Middle frontal gyrus (tissue), 1 donor: Measurements from ENCODE around the gene AP5Z1.

ENCODE experiments used
- DNase-seq: peaks from one replicate; pipeline ENCODE4 v3.0.0-alpha.2; 2015; ENCODE audit warnings: low spot score; ENCODE audit errors: extremely low spot score

Gene AP5Z1

GRCh38 chr7:4820967-4821471, 45.6 kb downstream of the AP5Z1 start:
- no peak for DNase-seq

GRCh38 chr7:4822677-4823076, 47.3 kb downstream of the AP5Z1 start:
- no peak for DNase-seq

- DNase-seq = no peak
These were observed 48.2 kb downstream of the AP5Z1 start for GRCh38 chr7:4823441-4824119.

DNA sequence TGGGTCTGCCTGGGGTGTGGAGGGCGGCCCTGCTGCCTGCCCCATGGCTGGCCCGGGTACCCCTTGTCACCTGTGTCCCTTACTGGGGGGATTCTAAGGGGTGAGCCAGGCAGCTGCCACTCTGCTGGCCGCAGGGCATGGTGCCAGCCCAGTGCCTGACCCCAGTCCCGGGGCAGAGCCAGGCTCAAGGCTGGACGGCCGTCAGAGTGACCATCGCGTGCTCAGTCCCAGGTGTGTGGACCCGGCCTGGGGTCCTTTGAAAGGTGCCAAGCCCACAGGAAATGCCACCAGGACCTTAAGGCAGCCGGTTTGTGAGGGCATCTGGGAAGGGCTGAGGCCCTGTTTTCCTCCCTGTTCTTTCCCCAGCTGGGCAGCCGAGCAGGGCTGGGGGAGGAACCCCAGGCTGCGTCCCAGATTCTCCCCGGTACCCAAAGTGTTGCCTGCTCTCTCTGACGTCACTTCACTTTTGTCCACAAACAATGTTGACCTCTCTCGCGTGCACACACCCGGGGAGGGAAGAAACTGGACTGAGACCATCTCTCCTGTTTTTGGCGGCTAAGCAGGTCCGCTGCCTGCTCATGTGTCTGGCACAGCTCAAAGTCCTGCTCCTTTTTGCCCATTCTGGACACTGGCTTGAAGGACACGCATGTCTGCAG, 48.8 kb downstream of the AP5Z1 start:
- DNase-seq = no peak

DNA sequence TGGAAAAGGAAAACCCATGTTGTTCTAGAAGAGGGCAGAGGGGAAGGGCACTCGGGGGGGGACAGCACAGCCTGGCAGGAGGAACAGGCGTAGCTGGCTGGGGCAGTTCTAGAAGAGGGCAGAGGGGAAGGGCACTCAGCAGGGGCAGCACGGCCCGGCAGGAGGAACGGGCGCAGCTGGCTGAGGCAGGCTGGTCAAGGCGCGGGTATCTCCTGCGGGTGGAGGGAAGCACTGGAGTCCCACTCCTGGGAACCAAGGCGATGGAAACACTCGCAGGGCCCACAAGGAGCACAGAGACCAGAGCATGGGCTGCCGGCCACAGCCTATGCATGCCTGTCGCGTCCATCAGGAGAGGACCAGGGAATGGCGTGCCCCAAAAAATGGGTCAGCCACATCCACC, 49.7 kb downstream of the AP5Z1 start:
- no peak for DNase-seq

GRCh38 chr7:4828720-4829383, 53.4 kb downstream of the AP5Z1 start:
- no peak for DNase-seq

DNA sequence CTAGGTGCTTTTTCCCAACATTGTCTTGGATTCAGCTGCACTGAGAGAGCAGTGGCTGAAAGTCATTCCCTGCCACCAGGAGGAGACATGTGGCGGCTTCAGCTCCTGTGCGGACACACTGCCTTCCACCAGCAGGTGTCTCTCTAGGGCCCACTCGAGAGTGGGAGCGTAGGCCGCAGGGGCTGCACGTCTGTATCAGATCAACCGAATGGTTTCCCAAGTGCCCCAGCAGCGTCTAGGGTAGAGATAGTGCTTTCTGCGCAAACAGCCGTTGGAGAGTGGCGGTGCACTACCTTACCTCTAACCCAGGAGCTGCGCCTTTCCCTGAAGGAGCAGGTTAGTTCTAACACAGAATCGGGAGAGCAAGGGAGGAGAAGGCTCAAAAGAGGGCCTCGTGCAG, 54.8 kb downstream of the AP5Z1 start:
- no peak for DNase-seq

GRCh38 chr7:4831723-4832495, 56.5 kb downstream of the AP5Z1 start:
- DNase-seq = no peak

DNA sequence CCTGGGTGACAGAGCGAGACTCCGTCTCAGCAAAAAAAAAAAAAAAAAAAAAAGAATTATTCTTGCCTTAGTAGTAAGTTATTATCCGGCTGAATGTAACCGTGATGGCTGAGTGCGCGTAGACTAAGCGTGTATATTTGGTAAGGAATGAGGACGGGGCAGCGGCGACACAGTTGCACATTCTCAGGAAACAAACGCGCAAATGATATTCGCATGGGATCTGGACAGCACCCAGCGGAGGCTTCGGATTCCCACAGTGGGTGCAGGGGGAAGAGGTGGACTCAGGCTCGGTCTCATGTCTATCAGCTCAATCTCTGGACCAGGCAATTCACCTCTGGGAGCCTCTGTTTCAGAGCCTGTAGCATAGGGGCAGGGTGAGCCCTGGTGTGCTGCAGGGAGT, 57.3 kb downstream of the AP5Z1 start:
- no peak for DNase-seq

DNA sequence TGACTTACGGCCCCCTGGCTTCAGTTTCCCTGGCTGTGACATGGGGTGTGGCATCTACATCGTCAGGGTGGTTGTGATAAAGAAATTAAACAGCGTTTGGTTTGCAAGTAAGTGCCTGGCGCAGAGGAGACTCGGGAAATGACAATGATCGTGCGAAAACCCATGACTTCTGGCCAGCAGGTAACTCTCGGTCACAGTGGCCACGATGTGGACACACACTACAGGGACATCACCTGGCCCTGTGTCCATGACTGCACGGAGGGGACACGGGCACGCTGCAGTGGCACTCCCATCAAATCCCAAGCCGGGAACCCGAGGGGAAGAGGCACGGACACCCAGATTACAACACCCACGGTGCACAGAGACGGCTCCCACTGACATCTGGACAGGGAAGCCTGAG, 57.8 kb downstream of the AP5Z1 start:
- DNase-seq = no peak

DNA sequence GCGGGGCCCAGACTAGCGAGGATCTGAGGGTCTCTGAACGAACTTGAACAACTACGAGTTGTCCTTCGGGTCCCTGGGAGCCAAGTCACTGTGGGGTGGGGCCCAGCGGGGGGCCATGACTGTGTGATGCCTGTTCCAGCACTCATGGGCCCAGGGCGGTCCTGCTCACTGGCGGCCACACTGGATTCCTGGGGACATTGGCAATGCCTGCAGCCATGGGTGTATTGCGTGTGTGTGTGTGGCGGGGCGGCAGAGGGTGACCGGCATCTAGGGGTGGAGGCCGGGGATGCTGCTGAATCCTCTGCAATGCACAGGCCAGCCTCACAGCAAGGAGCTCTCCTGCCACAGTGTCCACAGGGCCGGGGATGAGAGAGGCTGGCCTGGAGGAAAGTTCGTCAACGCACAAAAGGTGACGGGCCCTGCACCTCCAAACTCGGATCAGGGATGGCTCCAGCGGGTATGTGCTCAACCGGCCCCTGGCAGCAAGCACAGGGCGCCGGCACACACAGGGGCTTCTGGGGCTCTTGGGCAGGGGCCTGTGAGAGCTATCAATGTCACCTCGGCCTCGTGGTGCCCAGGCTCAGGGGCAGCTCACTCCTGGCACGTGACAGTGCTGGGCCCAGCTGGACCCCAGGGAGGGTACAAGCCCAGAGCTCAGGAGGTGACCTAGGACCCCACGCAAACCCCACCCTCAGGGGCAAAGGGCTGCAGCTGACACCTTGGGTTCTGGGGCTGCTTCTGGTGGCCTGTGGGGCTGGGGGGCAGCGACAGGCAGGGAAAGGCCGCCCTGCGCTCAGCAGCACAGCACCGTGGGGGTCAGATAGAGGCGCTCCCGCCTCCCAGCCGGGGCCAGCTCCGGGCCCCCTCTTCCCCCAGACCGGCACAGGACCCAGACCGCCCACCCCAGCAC, 58.5 kb downstream of the AP5Z1 start:
- no peak for DNase-seq

DNA sequence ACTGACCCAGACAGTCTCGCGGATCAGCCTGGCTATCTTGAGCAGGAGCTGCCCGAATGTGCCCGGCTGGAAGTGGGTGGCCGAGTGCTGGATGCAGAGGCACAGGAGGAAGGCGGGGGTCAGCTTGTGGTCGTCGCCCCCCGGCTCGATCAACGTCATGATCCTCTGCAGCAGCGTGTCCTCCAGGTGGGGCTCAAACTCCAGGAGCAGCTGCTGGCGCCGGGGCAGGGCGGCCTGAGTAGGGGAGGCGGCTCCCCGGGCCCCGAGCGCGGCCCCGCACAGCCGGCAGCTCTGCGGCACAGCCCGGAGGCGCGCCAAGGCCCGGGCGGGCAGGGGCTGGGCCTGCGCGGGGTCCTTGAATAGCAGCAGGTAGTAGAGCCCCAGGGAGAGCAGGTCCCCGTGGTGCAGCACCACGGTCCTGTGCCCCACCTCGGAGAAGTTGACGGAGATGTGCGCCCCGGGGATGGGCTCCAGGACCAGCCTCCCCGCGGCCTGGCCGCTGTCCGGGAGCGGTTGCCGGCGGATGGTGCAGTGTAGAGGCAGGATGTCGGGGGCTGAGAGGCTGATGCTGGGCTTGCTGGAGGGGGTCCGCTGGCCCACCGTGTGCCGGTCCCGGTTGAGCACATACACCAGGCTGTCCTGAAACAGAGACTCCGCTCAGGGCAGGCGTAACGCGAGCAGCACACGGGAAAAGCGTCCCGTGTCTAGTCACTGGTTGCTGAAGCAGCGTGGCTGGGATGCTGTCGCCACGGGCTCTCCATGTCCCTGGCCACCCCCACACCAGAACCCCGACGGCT, 59.4 kb downstream of the AP5Z1 start:
- DNase-seq = no peak

DNA sequence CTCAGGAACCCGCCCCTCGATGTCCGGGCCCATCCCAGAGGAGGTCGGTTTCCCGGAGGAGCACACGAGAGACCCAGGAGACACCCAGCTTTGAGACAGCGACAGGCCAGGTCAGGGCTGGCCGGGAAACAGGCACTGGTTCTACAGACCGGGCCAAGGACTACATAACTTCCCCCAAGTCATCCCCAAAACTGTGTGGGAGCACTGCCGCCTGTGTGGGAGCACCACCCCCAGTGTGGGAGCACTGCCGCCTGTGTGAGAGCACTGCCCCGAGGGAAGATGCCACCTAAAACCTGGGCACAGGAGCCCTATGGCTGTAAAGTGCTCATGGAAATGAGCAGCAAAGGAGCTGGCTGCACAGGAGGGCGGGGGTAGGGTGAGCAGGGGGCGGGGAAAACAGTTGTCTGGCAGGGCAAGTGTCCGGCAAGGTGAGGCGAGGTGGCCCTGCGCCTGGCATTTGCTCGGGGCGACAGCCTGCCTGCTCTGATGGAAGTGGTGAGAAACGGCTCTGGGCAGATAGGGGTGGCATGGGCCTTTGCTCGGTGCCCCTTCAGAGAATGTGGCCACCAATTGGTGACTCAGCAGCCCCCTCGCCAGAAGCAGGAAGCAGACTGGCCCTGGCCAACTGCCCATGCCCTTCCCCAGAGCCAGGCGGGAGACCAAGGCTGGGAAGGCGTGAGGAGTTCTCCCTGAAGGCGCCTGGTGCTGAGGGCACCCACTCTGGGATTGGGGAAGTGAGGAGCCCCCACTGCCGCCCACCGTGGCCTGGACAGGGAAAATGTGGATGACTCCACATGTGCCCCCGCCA, 60.2 kb downstream of the AP5Z1 start:
- no peak for DNase-seq

DNA sequence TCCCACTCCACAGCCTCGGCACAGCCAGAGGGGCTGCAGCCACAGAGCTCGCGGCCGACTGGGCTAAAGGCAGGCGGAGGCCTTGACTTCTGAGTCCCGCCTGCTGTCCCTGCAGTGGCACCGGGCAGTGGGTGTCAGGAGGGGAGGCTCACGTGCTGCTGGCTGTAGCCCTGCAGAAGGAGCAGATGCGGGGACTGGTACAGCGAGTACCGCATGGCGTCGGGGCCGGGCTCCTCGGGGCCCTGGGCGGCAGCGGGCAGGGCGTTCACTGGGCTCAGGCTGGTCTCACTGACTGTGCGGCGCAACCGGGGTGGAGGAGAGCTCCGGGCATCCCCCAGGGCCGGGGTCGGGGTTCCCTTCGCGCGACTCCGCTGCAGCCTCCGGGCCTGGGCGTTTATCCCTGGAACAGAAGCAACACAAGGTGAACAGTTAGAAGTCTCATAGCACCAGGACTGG, 60.8 kb downstream of the AP5Z1 start:
- DNase-seq = no peak

GRCh38 chr7:4837041-4837802, 61.8 kb downstream of the AP5Z1 start:
- no peak for DNase-seq

GRCh38 chr7:4837803-4838625, 62.6 kb downstream of the AP5Z1 start:
- no peak for DNase-seq

DNA sequence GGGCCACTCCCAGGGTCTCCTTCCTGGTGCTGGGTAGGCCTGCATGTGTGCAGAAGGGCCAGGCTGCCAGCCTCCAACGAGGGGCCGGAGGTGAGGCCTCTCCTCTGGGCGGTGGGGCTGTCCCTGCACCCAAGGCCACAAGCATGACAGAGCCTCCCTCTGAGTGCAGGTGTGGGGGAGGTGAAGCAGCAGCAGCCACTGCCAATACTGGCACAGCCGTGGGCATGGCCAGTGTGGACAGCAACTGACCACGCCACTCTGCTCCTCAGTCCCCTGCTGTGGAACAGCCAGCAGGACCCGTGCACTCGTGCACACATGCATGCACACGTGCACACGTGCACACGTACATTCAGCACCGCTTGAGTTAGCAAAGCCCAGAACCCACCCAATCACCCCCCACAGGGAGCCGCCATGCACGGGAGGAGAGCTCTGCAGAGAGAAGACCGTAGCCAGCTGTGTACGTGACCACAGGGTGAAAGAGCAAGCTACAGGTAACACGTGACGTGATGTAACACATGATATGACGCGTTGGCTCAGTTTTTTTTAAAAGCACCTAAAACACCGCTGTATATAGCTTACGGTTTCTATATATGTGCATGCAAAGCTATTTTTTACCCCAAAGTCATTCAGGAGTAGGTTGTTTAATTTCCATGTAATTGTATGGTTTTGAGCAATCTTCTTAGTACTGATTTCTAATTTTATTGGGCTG, 63.4 kb downstream of the AP5Z1 start:
- DNase-seq = no peak
